GM23338 (cell line): ENCODE data around the gene TIGAR. TPM values are rescaled to one million over a fixed set of nuclear protein-coding genes. Genes with fewer than 3 reads are reported as not detected.

Source experiments
- polyA plus RNA-seq: library from polyadenylated mRNA; unstranded; fragments of >200 nt; fragmentation: Nextera tagmentation; extraction: Ambion mirVana; gene quantifications from 2 replicates; pipeline ENCODE4 v1.2.1, GENCODE V29; 2016
- total RNA-seq: library from RNA; depleted of rRNA; stranded (reverse); fragments of >200 nt; shearing (Covaris generic); gene quantifications from 2 replicates; pipeline ENCODE4 v1.2.3, GENCODE V29; 2014; rRNA removed

The TIGAR gene
- total and polyA plus RNA-seq, 2 experiments from 2014 or later: 10.4 to 13.3 TPM

Other genes starting within 250 kb of the TIGAR start
- gene CCND2, start 47.5 kb upstream of the TIGAR start, total RNA-seq: 208 and 224 TPM in 2 replicates
- 70.1 and 75.6 TPM in 2 replicates for gene CCND2, start 47.5 kb upstream of the TIGAR start, polyA plus RNA-seq
- 0.23 and 0.56 TPM in 2 replicates for gene FGF23, start 58.5 kb downstream of the TIGAR start, total RNA-seq
- gene FGF23, start 58.5 kb downstream of the TIGAR start, polyA plus RNA-seq: 0.19 and 0.44 TPM in 2 replicates
- gene FGF6, start 124.6 kb downstream of the TIGAR start, total RNA-seq: not detected in 2 replicates
- not detected in 2 replicates for gene FGF6, start 124.6 kb downstream of the TIGAR start, polyA plus RNA-seq
- 75.2 and 84.5 TPM in 2 replicates for gene RAD51AP1, start 217.7 kb downstream of the TIGAR start, total RNA-seq
- 112 and 119 TPM in 2 replicates for gene RAD51AP1, start 217.7 kb downstream of the TIGAR start, polyA plus RNA-seq
- 11.3 and 15.0 TPM in 2 replicates for gene DYRK4, start 241.0 kb downstream of the TIGAR start, total RNA-seq
- 16.9 and 17.3 TPM in 2 replicates for gene DYRK4, start 241.0 kb downstream of the TIGAR start, polyA plus RNA-seq